ENCODE results near the gene GYPC.

Gene GYPC

DNA sequence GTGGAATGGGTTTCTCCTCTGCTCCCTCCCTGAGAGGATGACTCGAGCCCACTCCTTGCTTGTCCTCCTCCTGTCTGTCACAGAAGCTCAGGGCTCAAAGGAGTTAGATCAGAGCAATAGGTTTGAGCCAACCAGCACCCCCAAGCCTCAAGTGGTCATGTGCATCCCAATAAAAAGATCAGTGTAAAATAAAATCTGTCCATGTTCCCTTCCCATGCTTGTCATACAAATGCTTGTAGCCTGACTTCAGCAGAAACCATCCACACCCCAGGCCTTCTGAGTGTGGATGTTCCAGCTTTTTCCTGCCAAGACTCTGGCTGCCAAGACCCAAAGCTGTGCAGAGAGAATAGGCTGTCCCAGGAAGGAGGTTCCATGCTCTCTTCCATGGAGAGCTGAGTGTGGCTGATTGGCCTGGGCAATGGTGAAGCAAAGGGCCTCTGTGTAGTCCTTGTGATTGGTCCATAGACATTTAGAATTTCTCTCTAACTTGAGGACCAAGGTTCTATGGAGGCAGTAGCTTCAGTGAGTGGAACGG is 67.4 kb downstream of the GYPC start:
- in situ Hi-C loops (cut with HindIII; ENCODE audit: low sequenced_read_pairs): no loop called here

DNA sequence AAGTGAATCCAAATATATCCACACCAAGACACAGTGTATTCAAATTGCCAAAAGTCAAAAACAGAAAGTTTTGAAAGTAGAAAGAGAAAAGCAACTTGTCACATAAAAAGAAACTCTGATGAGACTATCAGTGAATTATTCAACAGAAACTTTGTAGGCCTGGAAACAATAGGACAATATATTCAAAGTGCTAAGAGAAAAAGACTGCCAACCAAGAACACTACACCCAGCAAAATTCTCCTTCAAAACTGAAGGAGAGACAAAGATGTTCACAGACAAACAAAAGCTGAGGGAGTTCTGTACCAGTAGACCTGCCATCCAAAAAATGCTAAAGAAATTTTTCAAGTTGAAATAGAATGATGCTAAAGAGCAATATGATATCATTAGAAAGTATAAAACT is 69.6 kb downstream of the GYPC start:
- in situ Hi-C loops (cut with HindIII; ENCODE audit: low sequenced_read_pairs): no loop called here

DNA sequence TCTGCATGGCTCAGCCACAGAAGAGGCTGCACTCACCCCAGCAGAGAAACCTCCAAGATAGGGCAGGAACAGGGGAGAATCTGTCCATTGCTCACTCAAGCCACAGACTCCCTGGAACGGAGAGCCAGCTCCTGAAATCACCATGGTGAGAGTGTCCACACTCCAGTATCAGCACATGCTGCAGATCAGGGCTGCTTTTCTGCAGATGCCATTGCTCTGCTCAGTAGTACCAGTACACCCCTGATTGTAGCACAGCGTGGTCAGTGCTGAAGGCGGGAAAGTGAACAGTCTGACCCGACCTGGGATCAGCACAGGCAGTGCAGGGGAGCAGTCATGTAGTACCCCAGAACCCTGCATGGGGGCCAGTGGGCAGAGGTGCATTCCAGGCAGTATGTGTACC is 73.9 kb downstream of the GYPC start:
- in situ Hi-C loops (cut with HindIII; ENCODE audit: low sequenced_read_pairs): no loop called here

DNA sequence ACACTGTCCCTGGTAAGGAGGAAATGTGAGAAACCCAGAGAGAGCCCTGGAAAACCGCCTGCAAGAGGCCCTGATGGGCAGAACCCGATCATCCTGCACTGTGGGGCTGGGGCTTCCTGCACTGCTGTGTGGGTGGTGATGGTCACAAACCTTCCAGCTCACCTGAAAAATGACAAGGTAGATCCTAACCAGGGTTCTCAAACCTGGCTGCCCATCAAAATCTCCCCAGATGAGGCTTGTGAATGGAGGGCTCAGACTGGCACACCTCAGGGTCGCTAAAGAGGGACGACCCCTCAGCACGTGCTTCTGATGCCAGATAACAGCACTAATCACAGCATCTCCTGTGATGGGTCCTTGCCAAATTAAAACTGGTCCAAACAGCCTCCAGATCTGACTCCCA is 74.7 kb downstream of the GYPC start:
- in situ Hi-C loops (cut with HindIII; ENCODE audit: low sequenced_read_pairs): no loop called here

DNA sequence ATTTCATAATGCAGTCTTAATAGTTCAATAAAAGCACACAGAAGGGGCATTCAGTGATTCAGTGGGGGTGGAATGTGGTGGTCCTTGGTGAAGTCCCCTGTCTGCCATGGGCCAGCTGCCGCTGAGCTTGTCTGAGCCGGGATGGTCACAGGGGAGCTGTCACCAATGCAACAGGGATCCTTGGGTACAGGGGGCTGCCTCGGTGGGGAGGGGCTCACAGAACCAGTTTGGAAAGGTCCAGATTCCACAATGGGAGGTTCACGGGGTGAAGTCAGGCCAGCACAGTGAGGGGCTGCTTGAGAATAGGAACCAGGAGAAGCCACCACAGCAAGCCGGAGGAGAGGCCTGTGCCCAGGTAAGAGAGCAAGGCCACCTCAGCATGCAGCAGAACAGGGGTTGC is 75.4 kb downstream of the GYPC start:
- in situ Hi-C loops (cut with HindIII; ENCODE audit: low sequenced_read_pairs): no loop called here

DNA sequence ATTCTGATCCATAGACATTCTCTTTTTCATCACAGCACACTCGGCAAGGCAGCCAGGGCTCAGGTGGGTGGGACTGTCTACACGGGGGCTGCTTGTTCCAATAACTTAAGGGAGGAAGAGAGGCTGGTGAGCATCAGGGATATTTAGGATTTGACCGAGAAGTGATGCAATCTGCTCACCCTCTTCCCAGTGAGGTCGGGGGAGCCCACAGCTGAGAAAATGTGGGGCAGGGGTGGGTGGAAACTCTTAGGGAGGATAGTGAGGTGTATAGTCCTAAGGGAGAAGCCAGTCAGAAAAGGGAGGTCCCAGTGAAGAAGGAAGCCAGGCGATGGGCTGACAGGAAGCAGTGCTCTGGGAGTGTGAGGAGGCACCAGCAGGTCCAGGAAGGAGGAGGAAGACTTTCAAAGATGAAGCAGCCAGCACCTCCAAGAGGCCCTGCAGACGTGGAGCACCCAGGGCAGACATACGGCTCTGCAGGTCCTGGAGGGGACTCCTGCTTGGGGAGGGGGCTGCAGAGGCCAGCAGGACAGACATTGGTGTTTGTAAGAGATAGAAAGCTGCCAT is 76.8 kb downstream of the GYPC start:
- in situ Hi-C loops (cut with HindIII; ENCODE audit: low sequenced_read_pairs): no loop called here

DNA sequence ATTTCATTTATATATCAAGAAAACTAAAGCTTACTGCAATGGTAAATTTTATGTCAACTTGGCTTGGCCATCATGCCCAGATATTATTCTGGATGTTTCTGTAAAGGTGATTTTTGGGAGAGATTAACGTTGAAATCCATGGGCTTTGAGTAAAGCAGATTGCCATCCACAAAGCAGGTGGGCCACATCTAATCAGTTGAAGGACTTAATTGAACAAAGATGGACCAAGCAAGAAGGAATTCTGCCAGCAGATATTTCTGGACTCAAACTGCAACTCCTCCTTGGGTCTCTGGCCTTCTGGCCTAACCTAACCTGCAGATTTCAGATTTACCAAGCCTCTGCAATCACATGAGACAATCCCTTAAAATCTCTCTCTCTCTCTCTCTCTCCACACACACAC is 77.8 kb downstream of the GYPC start:
- in situ Hi-C loops (cut with HindIII; ENCODE audit: low sequenced_read_pairs): no loop called here

DNA sequence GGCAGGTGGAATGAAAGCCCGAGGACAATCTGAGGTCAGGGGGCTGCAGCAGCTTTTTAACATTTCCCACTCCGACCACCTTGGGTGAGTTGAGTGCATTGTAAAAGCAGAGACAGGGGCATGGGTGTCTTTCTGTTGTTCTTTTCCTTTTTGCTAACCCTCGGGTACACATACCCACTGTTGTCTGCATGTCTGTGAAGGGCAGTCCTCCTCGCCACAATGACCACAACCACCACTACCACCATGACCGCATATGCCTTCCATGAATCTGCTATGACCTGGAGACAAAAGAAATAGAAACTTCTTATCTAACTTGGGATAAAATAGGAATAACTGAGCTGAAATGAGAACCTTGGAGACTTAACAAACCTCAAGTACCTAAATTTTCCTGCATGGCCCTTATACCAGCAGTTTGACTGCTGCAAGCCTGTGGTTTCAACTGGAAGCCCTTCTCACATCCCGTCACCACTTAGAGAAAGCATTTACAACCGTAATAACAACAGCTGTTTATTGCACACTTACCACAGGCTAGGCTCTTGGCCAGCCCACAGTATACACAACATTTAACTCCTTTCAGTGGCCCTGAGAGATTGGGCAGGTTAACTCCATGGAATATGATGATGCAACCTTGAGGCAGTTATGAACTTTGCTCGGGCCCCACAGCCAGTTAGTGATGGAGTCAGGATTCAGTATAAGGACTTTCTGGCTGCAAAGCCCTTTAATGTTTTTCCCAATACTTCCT is 80.3 kb downstream of the GYPC start:
- in situ Hi-C loops (cut with HindIII; ENCODE audit: low sequenced_read_pairs): no loop called here

DNA sequence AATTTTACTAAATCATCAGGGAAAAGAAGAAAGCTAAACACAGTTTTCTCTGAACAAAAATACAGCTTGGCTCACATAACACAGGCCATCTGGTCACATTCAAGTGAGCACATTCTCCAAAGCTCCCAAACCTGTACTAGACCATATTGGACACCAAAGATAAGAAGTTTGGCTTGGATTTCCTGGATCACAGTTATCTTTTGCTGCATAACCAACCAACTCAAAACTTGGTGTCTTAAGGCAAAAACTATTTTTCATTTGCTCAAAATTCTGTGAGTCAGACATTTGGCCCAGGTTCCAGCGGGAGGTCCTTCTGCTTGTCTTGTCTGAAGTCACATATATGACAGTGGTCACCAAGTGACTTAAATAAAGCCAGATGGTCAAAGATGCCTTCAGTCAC is 83.2 kb downstream of the GYPC start:
- in situ Hi-C loops (cut with HindIII; ENCODE audit: low sequenced_read_pairs): no loop called here

DNA sequence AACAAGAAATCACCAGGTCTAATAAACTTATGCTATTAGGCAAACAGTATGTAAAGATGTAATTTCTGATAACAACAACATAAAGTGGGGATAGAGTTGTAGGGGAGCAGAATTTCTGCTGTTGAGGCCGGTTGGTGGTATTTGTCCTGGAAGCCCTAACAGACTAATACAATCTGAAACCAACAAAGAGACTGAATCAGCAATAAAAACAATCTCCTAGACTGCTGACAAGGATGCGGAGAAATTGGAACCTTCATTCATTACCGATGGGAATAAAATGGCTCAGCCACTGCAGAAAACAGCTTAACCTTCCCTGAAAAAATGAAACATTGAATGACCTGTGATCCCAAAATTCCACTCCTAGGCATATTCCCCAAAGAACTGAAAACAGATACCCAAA is 88.7 kb downstream of the GYPC start:
- in situ Hi-C loops (cut with HindIII; ENCODE audit: low sequenced_read_pairs): no loop called here

All from DLD1 (cell line).